ENCODE data around the gene MDM2.

Gene MDM2

GRCh38 chr12:68807576-68808387, at the start of gene MDM2:
TSS of gene MDM2 (plus strand) at chr12:68808177. CDS start at chr12:68808478, 301 bp downstream.
- TF ChIP-seq TAF1 (IDR thresholded peaks at IDR 0.05; ENCODE audit: low read depth) (peak; percentile 84), EP300 (IDR thresholded peaks at IDR 0.05; ENCODE audit: borderline replicate concordance) (peak; percentile 31; the same call in 1 of the 2 replicates), RAD21 (IDR thresholded peaks at IDR 0.05; ENCODE audit: low read depth) (no peak; the same call in 1 of the 2 replicates), USF1 (IDR thresholded peaks at IDR 0.05) (peak; percentile 6; the same call in 1 of the 2 replicates), EGR1 (IDR thresholded peaks at IDR 0.05) (no peak), MAX (IDR thresholded peaks at IDR 0.05) (peak; percentile 67; the same call in 1 of the 2 replicates), YY1 (IDR thresholded peaks at IDR 0.05; ENCODE audit: low read depth) (peak; percentile 65), TEAD4 (IDR thresholded peaks at IDR 0.05) (no peak; the same call in 1 of the 2 replicates), CREB1 (IDR thresholded peaks at IDR 0.05; ENCODE audit: low read depth) (no peak), ZBTB7A (IDR thresholded peaks at IDR 0.05; ENCODE audit: low read depth) (peak; percentile 99; the same call in 1 of the 2 replicates), TCF12 (IDR thresholded peaks at IDR 0.05; ENCODE audit: low read depth) (peak; percentile 85), NFIC (IDR thresholded peaks at IDR 0.05) (peak; percentile 98), FOXM1 (IDR thresholded peaks at IDR 0.05; ENCODE audit: borderline replicate concordance, low read depth) (0 out of 2 replicates have a peak, but pooled peaks have one; percentile 63), CEBPB (IDR thresholded peaks at IDR 0.05) (no peak)
- TF ChIP-seq, protein P1, sequence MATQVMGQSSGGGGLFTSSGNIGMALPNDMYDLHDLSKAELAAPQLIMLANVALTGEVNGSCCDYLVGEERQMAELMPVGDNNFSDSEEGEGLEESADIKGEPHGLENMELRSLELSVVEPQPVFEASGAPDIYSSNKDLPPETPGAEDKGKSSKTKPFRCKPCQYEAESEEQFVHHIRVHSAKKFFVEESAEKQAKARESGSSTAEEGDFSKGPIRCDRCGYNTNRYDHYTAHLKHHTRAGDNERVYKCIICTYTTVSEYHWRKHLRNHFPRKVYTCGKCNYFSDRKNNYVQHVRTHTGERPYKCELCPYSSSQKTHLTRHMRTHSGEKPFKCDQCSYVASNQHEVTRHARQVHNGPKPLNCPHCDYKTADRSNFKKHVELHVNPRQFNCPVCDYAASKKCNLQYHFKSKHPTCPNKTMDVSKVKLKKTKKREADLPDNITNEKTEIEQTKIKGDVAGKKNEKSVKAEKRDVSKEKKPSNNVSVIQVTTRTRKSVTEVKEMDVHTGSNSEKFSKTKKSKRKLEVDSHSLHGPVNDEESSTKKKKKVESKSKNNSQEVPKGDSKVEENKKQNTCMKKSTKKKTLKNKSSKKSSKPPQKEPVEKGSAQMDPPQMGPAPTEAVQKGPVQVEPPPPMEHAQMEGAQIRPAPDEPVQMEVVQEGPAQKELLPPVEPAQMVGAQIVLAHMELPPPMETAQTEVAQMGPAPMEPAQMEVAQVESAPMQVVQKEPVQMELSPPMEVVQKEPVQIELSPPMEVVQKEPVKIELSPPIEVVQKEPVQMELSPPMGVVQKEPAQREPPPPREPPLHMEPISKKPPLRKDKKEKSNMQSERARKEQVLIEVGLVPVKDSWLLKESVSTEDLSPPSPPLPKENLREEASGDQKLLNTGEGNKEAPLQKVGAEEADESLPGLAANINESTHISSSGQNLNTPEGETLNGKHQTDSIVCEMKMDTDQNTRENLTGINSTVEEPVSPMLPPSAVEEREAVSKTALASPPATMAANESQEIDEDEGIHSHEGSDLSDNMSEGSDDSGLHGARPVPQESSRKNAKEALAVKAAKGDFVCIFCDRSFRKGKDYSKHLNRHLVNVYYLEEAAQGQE (IDR thresholded peaks at IDR 0.05; ENCODE audit: low read depth): no peak

- TF ChIP-seq FOXM1 (IDR thresholded peaks at IDR 0.05; ENCODE audit: borderline replicate concordance, low read depth) (no peak), RAD21 (IDR thresholded peaks at IDR 0.05; ENCODE audit: low read depth) (no peak), CREB1 (IDR thresholded peaks at IDR 0.05; ENCODE audit: low read depth) (no peak), CEBPB (IDR thresholded peaks at IDR 0.05) (no peak), YY1 (IDR thresholded peaks at IDR 0.05; ENCODE audit: low read depth) (no peak), NFIC (IDR thresholded peaks at IDR 0.05) (no peak), USF1 (IDR thresholded peaks at IDR 0.05) (no peak), MAX (IDR thresholded peaks at IDR 0.05) (no peak), ZBTB7A (IDR thresholded peaks at IDR 0.05; ENCODE audit: low read depth) (no peak), EP300 (IDR thresholded peaks at IDR 0.05; ENCODE audit: borderline replicate concordance) (no peak), EGR1 (IDR thresholded peaks at IDR 0.05) (no peak), TAF1 (IDR thresholded peaks at IDR 0.05; ENCODE audit: low read depth) (no peak), TEAD4 (IDR thresholded peaks at IDR 0.05) (no peak), TCF12 (IDR thresholded peaks at IDR 0.05; ENCODE audit: low read depth) (no peak)
- TF ChIP-seq, protein P1 (IDR thresholded peaks at IDR 0.05; ENCODE audit: low read depth): no peak
These were observed 48.1 kb upstream of the MDM2 start for GRCh38 chr12:68759852-68760251.

GRCh38 chr12:68760806-68761441, 47.1 kb upstream of the MDM2 start:
- TF ChIP-seq, protein P1 (IDR thresholded peaks at IDR 0.05; ENCODE audit: low read depth): no peak
- TF ChIP-seq ZBTB7A (IDR thresholded peaks at IDR 0.05; ENCODE audit: low read depth) (no peak), NFIC (IDR thresholded peaks at IDR 0.05) (no peak), TCF12 (IDR thresholded peaks at IDR 0.05; ENCODE audit: low read depth) (no peak), EGR1 (IDR thresholded peaks at IDR 0.05) (no peak), USF1 (IDR thresholded peaks at IDR 0.05) (no peak), CREB1 (IDR thresholded peaks at IDR 0.05; ENCODE audit: low read depth) (no peak), MAX (IDR thresholded peaks at IDR 0.05) (no peak), TEAD4 (IDR thresholded peaks at IDR 0.05) (no peak), EP300 (IDR thresholded peaks at IDR 0.05; ENCODE audit: borderline replicate concordance) (no peak), CEBPB (IDR thresholded peaks at IDR 0.05) (no peak), YY1 (IDR thresholded peaks at IDR 0.05; ENCODE audit: low read depth) (no peak), RAD21 (IDR thresholded peaks at IDR 0.05; ENCODE audit: low read depth) (no peak), TAF1 (IDR thresholded peaks at IDR 0.05; ENCODE audit: low read depth) (no peak), FOXM1 (IDR thresholded peaks at IDR 0.05; ENCODE audit: borderline replicate concordance, low read depth) (no peak)
